SK-N-SH (cell line): Measurements from ENCODE around the gene OR51G1.

Source experiments
- CTCF ChIP-seq: fragments of 200-600 bp; sonication (generic); IDR thresholded peaks from 2 replicates; pipeline ENCODE4 v1.6.1; 2017; ENCODE audit warnings: antibody characterized with exemption, mild to moderate bottlenecking, moderate library complexity
- POLR2AphosphoS5 ChIP-seq: IDR thresholded peaks from 2 replicates; pipeline ENCODE4 v1.6.1; 2012; ENCODE audit warnings: low read depth, low read length
- RAD21 ChIP-seq: IDR thresholded peaks from 2 replicates; pipeline ENCODE4 v1.6.1; 2012; ENCODE audit warnings: mild to moderate bottlenecking, low read length
- RXRA ChIP-seq: IDR thresholded peaks from 2 replicates; pipeline ENCODE4 v1.4.0; 2012; ENCODE audit warnings: low read depth, mild to moderate bottlenecking, borderline replicate concordance
- TAF1 ChIP-seq: IDR thresholded peaks from 2 replicates; pipeline ENCODE4 v1.6.1; 2012; ENCODE audit warnings: low read depth, mild to moderate bottlenecking, low read length, moderate library complexity, borderline replicate concordance
- YY1 ChIP-seq: IDR thresholded peaks from 2 replicates; pipeline ENCODE4 v1.4.0; 2012; ENCODE audit warnings: low read depth, mild to moderate bottlenecking
- ZBTB33 ChIP-seq: IDR thresholded peaks from 2 replicates; pipeline ENCODE4 v1.4.0; 2012; ENCODE audit warnings: low read depth, borderline replicate concordance
- TF ChIP-seq, protein P1 (sequence below): fragments of 150-350 bp; IDR thresholded peaks from 2 replicates; pipeline ENCODE4 v1.6.1; 2017; ENCODE audit warnings: antibody characterized with exemption, low read length, low read depth, borderline replicate concordance

GRCh38 chr11:4962816-4963215, 38.7 kb upstream of the OR51G1 start:
- TF ChIP-seq POLR2AphosphoS5 (no peak), CTCF (no peak), RXRA (no peak), YY1 (no peak), ZBTB33 (no peak), TAF1 (no peak), RAD21 (no peak)
- TF ChIP-seq, protein P1, sequence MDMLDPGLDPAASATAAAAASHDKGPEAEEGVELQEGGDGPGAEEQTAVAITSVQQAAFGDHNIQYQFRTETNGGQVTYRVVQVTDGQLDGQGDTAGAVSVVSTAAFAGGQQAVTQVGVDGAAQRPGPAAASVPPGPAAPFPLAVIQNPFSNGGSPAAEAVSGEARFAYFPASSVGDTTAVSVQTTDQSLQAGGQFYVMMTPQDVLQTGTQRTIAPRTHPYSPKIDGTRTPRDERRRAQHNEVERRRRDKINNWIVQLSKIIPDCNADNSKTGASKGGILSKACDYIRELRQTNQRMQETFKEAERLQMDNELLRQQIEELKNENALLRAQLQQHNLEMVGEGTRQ, result no peak
